HG03060 (cell line): ENCODE measurements around the gene ARSJ.
A peak's percentile ranks its signal among the peaks of the same experiment; 100 is the strongest.
"Not testable (repeated sequence)": the region's sequence is repeated elsewhere in the genome, so short reads cannot be mapped to it uniquely, and the experiment has no call there.

Experiments used
- ATAC-seq: cut with Tn5 transposase; IDR thresholded peaks from one replicate; pipeline ENCODE4 v1.9.1; 2021; ENCODE audit warnings: low read depth, moderate number of reproducible peaks; ENCODE audit not compliant: unreplicated experiment

The ARSJ gene

GRCh38 chr4:113959539-113959937 is 19.9 kb downstream of the ARSJ start:
- ATAC-seq: no peak

- ATAC-seq: no peak
Observed at GRCh38 chr4:113958766-113959538, 20.5 kb downstream of the ARSJ start.

GRCh38 chr4:113957956-113958355 is 21.5 kb downstream of the ARSJ start:
- no peak for ATAC-seq

GRCh38 chr4:113955948-113956347 is 23.5 kb downstream of the ARSJ start:
- ATAC-seq: no peak

- no peak for ATAC-seq
Observed at GRCh38 chr4:113955411-113955810, 24.0 kb downstream of the ARSJ start.

- ATAC-seq: no peak
Observed at GRCh38 chr4:113953888-113954287, 25.6 kb downstream of the ARSJ start.

GRCh38 chr4:113952452-113953029 is 26.9 kb downstream of the ARSJ start:
- ATAC-seq: peak; percentile 77

- no peak for ATAC-seq
Observed at GRCh38 chr4:113951263-113951662, 28.2 kb downstream of the ARSJ start.

- ATAC-seq: no peak
Observed at GRCh38 chr4:113950207-113950606, 29.2 kb downstream of the ARSJ start.

GRCh38 chr4:113947484-113947883 is 32.0 kb downstream of the ARSJ start:
- no peak for ATAC-seq

GRCh38 chr4:113945906-113946305 is 33.5 kb downstream of the ARSJ start:
- ATAC-seq: no peak

GRCh38 chr4:113943863-113944262 is 35.6 kb downstream of the ARSJ start:
- ATAC-seq: no peak

GRCh38 chr4:113943085-113943484 is 36.4 kb downstream of the ARSJ start:
- ATAC-seq: no peak

GRCh38 chr4:113941836-113942235 is 37.6 kb downstream of the ARSJ start:
- ATAC-seq: no peak

GRCh38 chr4:113940103-113940502 is 39.3 kb downstream of the ARSJ start:
- not testable (repeated sequence) for ATAC-seq

- ATAC-seq: no peak
Observed at GRCh38 chr4:113935190-113935589, 44.3 kb downstream of the ARSJ start.

- not testable (repeated sequence) for ATAC-seq
Observed at GRCh38 chr4:113924706-113925105, 54.7 kb downstream of the ARSJ start.

- no peak for ATAC-seq
Observed at GRCh38 chr4:113921089-113921794, 58.2 kb downstream of the ARSJ start.

- no peak for ATAC-seq
Observed at GRCh38 chr4:113919611-113920010, 59.8 kb downstream of the ARSJ start.

- no peak for ATAC-seq
Observed at GRCh38 chr4:113919145-113919544, 60.3 kb downstream of the ARSJ start.

GRCh38 chr4:113908829-113909228 is 70.6 kb downstream of the ARSJ start:
- no peak for ATAC-seq

- ATAC-seq: no peak
Observed at GRCh38 chr4:113907559-113907958, 71.9 kb downstream of the ARSJ start.
